Measurements from ENCODE around the gene PTTG1IP. TPM values are rescaled to one million over a fixed set of nuclear protein-coding genes. Genes with fewer than 3 reads are reported as not detected.

Gene PTTG1IP
- total and polyA plus RNA-seq, 10 of the 15 experiments (the other 5 are each of a cell fraction or from before 2014, with no cell fraction given): 2.4 to 56.4 (median 44.4) TPM

DNA sequence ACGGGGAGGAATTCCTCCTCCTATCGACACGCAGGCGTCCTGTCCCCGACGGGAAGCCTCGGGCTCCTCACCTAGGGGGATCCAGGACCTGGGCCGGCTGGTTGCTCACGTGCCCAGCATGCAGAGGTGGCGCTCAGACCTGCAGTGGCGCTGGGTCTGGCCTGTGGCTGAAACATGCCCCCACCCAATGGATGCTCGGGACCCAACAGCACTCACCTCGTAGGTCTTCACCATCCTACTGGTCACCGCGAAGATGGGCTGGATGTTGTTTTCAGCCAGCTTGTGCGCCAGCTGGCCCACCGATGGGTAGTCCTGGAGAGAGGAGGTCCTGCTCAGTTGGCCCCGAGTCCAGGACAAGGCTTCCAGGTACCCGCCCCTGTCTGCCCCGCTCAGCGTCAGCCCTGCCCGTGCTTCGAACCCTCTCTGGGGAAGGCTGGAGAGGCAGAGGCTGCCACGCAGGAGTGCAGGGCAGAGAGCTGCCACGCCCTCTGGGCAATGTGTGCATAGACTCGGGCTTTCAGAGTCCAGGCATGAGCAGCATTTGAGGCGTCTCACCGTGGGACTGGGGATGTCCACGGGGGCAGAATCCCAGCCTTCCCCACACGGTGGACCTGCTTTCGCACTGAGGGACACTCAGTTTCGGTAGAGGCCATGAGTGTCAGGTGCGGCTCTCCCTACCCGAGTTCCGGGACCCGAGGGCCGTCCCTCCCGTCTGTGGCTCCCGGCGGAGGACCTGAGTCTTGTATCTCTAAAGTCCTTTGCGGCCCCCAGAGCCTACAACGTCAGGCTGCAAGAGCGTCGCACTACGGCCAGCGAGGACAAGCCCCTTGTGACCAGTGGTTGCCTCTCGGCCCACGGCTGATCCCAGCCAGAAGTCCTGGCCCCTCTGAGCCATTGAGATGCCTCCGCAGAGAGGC lies 25.6 kb upstream of the PTTG1IP start (continued):
- no peak for TF ChIP-seq ZNF592 (IDR thresholded peaks at IDR 0.05)
- no peak for TF ChIP-seq TARDBP (IDR thresholded peaks at IDR 0.05; ENCODE audit: borderline replicate concordance)
- TF ChIP-seq MXI1 (IDR thresholded peaks at IDR 0.05; ENCODE audit: low read depth, low read length): no peak
- no peak for TF ChIP-seq LARP7 (IDR thresholded peaks at IDR 0.05)

- DNase-seq (ENCODE audit: low read depth, low spot score) (no peak), FAIRE-seq (no peak), ATAC-seq (no peak)
- ChIA-PET POLR2A (interaction anchor here (0.6 to 1.3 kb wide), 2 partner anchors 10 to 19 kb away, joined by 3 to 4 read pairs; no protein-coding TSS in a partner anchor), CTCF (interaction anchor here (0.9 to 1.3 kb wide), 2 partner anchors 19 to 35 kb away, joined by 3 to 4 read pairs; no protein-coding TSS in a partner anchor), RAD21 (ENCODE audit: unreplicated experiment) (interaction anchor here (1.3 to 1.5 kb wide), 2 partner anchors 10 to 35 kb away, joined by 3 to 4 read pairs; no protein-coding TSS in a partner anchor), SMC1A (ENCODE audit: uncharacterized antibody, unreplicated experiment) (no interaction called here)
- no peak overlapping the region for H3K9ac ChIP-seq (ENCODE audit: control insufficient read depth, insufficient read depth, low read length)
- in situ Hi-C loops (cut with MboI) (no loop called here), intact Hi-C loops (cut with micrococcal nuclease; ENCODE audit: unreplicated experiment) (no loop called here)
- H3K4me1 ChIP-seq (ENCODE audit: control insufficient read depth, insufficient read depth, low read length): no peaks in the 10 kb centered on the region
- no peaks in the 10 kb centered on the region for H3K79me2 ChIP-seq (ENCODE audit: control insufficient read depth, insufficient read depth, low read length)
- no peaks in the 10 kb centered on the region for H4K20me1 ChIP-seq (ENCODE audit: control insufficient read depth, insufficient read depth)
- H3K9me3 ChIP-seq (replicated peaks; ENCODE audit: control insufficient read depth, insufficient read depth, low read length): no peaks in the 10 kb centered on the region
- no peak overlapping the region for H3K27ac ChIP-seq (ENCODE audit: control insufficient read depth, insufficient read depth)
- no peaks in the 10 kb centered on the region for H3K27me3 ChIP-seq (replicated peaks in 1 of 2; ENCODE audit: control insufficient read depth in 2 of 2, insufficient read depth in 2 of 2, low read length in 1 of 2)
- TF ChIP-seq NR2F1 (conservative IDR thresholded peaks at IDR 0.05) (0 out of 2 replicates have a peak, but pooled peaks have one; percentile 12), BCL3 (IDR thresholded peaks at IDR 0.05; ENCODE audit: borderline replicate concordance, insufficient read depth, low read depth, low read length, poor library complexity, severe bottlenecking) (peak; percentile 60), SMARCA5 (IDR thresholded peaks at IDR 0.05) (no peak)
- H3K36me3 ChIP-seq (ENCODE audit: control insufficient read depth in 2 of 2, insufficient read depth in 2 of 2, low read length in 1 of 2): peaks cover 17 to 45% of the 10 kb centered on the region in 2 experiments
- H3K4me2 ChIP-seq (ENCODE audit: control insufficient read depth, insufficient read depth): no peak overlapping the region
- no peak overlapping the region for H2AFZ ChIP-seq (ENCODE audit: control insufficient read depth, low read depth, low read length)
- 91% methylated on average over 13 of the region's 13 CpGs for WGBS (ENCODE audit: insufficient coverage, insufficient replicate concordance, low lambda C conversion rate, missing lambda C conversion rate)
- TSS peak; percentile 34 for BruUV-seq (replicated peaks)
- no peak overlapping the region for H3K4me3 ChIP-seq
These were observed 24.6 kb upstream of the PTTG1IP start for GRCh38 chr21:44898011-44898488.
